HG03571 (cell line): ENCODE results near the gene AARS1.
"Not testable (repeated sequence)": the region's sequence is repeated elsewhere in the genome, so short reads cannot be mapped to it uniquely, and the experiment has no call there.

Source experiments
- ATAC-seq: cut with Tn5 transposase; IDR thresholded peaks from one replicate; pipeline ENCODE4 v1.9.1; 2021; ENCODE audit not compliant: unreplicated experiment

The AARS1 gene

GRCh38 chr16:70289229-70290094, at the start of gene AARS1:
TSS of gene AARS1 (minus strand) at chr16:70289506. CDS start at chr16:70282763, 6,743 bp downstream.
- ATAC-seq: peak; percentile 96

DNA sequence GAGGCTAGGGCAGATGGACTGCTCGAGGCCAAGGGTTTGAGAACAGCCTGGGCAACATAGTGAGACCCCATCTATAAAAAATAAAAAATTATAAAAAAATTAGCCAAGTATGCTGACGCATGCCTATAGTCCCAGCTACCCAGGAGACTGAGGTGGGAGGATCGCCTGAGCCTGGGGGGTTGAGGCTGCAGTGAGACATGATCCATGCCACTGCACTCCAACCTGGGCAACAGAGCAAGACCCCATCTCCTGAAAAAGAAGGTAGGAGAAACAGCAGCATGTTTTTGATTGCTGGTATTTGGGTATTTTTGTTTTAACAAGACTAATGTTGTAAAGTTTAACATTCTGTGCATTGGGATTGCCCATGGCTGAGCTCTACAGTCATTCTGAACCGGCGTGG, 48.5 kb upstream of the AARS1 start:
- no peak for ATAC-seq

DNA sequence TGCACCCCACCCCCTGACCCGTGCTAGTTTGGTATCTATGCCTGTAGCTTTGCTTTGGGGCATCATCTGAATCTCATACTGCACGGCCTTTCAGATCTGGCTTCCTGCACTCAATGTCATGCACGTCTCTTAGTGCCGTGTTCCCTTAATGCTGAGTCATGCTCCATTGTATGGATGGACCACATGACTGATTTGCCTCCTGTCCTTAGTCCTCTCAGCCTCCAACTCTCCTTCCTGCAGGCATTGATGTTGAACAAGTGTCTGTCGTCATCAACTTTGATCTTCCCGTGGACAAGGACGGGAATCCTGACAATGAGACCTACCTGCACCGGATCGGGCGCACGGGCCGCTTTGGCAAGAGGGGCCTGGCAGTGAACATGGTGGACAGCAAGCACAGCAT, 43.4 kb upstream of the AARS1 start:
- not testable (repeated sequence) for ATAC-seq

GRCh38 chr16:70331588-70332358, 42.5 kb upstream of the AARS1 start:
- ATAC-seq: no peak

DNA sequence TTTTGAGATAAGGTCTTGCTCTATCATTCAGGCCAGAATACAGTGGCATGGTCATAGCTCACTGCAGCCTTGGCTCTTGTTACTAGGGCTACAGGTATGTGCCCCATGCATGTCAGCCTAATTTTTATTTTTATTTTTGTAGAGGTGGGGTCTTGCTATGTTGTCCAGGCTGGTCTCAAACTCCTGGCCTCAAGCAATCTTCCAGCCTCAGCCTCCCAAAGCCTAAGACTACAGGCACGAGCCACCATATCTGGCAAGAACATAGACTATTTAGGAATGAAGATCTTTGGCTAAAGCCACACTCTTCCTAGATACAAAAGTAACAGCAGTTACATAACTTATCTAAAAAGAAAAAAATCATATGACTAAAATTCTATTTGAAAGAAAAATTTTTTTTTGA, 41.8 kb upstream of the AARS1 start:
- no peak for ATAC-seq

GRCh38 chr16:70324998-70325747, 35.9 kb upstream of the AARS1 start:
- ATAC-seq: no peak

GRCh38 chr16:70320121-70320520, 30.8 kb upstream of the AARS1 start:
- no peak for ATAC-seq

DNA sequence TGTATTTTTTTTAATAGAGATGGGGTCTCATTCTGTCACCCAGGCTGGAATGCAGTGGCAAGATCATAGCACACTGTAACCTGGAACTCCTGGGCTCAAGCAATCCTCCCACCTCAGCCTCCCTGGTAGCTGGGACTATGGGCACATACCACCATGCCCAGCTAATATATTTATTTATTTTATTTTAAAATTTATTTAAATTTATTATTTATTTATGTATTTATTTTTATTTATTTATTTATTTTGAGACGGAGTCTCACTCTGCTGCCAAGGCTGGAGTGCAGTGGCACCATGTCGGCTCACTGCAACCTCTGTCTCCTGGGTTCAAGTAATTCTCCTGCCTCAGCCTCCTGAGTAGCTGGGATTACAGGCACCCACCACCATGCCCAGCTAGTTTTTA, 18.4 kb upstream of the AARS1 start:
- not testable (repeated sequence) for ATAC-seq

- no peak for ATAC-seq
Observed at GRCh38 chr16:70306880-70307279, 17.6 kb upstream of the AARS1 start.

DNA sequence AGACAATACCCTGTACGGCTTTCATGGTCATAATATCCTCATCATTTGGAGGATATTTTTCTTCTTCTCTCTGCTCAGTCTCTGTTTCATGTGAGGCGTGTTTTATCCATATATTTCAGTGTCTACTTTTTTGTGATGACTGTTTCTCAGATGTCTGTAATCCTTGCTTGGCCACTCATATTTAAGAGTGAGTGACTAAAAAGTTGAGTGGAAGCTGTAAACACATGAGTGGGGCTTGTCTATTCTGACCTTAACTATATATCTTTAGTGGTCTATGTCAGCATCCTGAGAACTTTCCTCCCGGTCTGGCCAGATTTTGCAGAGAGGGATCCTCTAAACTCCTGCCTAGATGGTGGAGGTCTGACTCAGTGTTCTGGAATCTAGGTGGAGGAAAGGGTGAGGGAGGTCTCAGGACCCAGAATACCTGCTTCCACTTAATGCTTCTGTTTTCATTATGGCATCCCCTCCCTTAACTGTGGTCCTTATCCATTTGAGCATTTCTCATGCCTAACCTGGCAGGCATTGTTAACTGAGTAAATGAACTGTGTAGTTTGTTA, 15.7 kb upstream of the AARS1 start:
- no peak for ATAC-seq

GRCh38 chr16:70302745-70303144, 13.4 kb upstream of the AARS1 start:
- ATAC-seq: no peak

DNA sequence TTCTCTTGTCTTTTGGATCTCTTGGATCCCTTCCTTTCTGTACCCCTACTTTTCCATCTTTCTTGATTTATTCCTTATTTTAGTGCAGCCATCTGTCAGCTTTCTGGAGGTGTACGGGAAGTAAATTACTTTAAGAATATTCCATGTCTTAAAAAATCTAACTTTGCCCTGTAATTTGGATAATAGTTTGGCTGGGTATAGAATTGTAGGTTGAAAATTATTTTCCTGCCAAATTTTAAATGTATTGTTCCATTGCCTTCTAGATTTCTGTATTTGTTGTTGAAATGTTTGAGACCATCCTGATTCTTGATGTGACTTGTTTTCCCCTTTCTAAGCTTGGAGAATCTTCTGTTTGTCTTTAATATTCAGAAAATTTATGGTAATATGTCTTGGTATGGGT, 11.8 kb upstream of the AARS1 start:
- ATAC-seq: no peak

- ATAC-seq: peak; percentile 75
Observed at GRCh38 chr16:70298988-70299938, 10.0 kb upstream of the AARS1 start, which contains the start of gene DDX19B. TSS of gene DDX19B (plus strand) at chr16:70299186. CDS start at chr16:70299298, 112 bp downstream.

DNA sequence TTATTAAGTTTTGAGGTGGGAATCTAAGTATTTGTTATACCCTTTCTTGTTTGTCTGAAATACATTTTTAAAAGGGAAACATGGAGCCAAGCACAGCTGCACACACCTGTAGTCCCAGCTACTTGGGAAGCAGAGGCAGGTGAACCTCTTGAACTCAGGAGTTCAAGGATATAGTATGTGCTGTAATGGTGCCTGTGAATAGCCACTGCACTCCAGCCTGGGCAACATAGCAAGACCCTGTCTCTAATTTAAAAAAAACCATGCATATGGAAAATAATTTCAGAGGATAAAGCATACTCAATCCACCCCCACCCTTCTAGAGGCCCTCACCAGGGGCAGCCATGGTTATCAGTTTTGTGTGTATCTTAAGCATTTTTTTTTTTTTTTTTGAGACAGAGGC, 6.3 kb upstream of the AARS1 start:
- no peak for ATAC-seq

GRCh38 chr16:70294385-70295025, 5.2 kb upstream of the AARS1 start:
- ATAC-seq: no peak

- not testable (repeated sequence) for ATAC-seq
Observed at GRCh38 chr16:70292148-70292547, 2.8 kb upstream of the AARS1 start.

DNA sequence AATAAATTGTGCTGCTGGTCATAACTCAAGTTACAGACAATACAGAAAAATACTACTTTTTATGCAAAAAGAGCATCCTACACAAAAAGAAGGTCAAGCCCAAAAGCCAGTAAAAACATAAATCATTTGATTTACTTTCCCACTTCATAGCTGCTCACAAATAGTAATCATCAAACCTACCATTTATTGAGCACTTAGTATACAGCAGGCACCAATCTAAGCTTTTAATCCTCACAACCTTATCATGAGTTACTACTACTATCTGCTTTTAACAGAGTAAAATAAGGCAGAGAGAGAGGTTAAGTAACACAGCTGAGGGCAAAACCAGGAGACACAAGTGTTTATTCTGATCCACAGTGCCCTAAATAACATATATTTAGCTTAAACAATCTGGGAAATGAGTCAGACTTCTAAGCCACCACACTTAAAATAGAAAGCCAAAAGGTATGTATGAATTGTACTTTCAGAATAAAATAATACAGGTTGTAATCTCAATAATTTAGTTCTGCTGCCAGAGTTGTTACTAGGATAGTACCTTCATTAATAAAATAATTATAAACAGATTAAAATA, 1.7 kb upstream of the AARS1 start:
- no peak for ATAC-seq

DNA sequence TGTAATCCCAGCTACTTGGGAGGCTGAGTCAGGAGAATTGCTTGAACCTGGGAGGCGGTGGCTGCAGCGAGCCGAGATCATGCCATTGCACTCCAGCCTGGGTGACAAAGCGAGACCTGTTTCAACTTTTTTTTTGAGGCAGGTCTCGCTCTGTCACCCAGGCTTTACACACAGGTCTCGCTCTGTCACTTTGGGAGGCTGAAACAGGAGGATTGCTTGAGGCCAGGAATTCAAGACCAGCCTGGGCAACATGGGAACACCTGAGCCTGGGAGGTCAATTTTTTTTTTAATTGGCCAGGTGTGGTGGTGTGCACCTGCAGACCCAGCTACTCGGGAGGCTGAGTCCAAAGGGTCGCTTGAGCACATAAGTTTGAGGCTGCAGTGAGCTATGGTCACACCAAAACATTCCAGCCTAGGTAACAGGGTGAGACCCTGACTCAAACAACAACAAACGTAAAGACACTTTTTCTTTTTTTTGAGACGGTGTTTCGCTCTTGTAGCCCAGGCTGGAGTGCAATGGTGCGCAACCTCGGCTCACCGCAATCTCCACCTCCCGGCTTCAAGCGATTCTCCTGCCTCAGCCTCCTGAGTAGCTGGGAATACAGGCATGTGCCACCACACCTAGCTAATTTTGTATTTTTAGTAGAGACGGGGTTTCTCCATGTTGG, 1.9 kb downstream of the AARS1 start:
- not testable (repeated sequence) for ATAC-seq
